Muscle of leg (tissue), 16 donors: ENCODE results near the gene GCNT1. TPM values are rescaled to one million over a fixed set of nuclear protein-coding genes. Genes with fewer than 3 reads are reported as not detected.

Experiments
- DNase-seq: peaks from one replicate; pipeline ENCODE4 v3.0.0; 2013
- H3K27ac ChIP-seq: one replicate; pipeline ENCODE4 v1.5.1; 2013; ENCODE audit warnings: mild to moderate bottlenecking, low read length, control low read depth
- H3K27me3 ChIP-seq: one replicate; pipeline ENCODE4 v1.6.1; 2013; ENCODE audit warnings: low read length; ENCODE audit not compliant: control insufficient read depth, insufficient read depth
- H3K36me3 ChIP-seq: one replicate; pipeline ENCODE4 v1.6.1; 2013; ENCODE audit warnings: low read length; ENCODE audit not compliant: control insufficient read depth, insufficient read depth
- H3K4me1 ChIP-seq: one replicate; pipeline ENCODE4 v1.6.1; 2013; ENCODE audit warnings: low read length; ENCODE audit not compliant: control insufficient read depth, insufficient read depth
- H3K4me3 ChIP-seq: one replicate; pipeline ENCODE4 v1.5.1; 2013; ENCODE audit warnings: low read length, control low read depth
- H3K9me3 ChIP-seq: replicated peaks from 2 replicates; pipeline ENCODE4 v1.6.1; 2013; ENCODE audit warnings: low read depth, low read length; ENCODE audit not compliant: control insufficient read depth
- WGBS: methylation state at CpG from one replicate; pipeline ENCODE4 v1.1.5; 2013; ENCODE audit warnings: missing lambda C conversion rate; ENCODE audit not compliant: insufficient coverage; 5-methylcytosine and 5-hydroxymethylcytosine counted together
- long read RNA-seq, 11 donors: transcript quantifications; one replicate each; lab custom pipeline, GENCODE V29; 2026
- polyA plus RNA-seq, 8 donors: library from polyadenylated mRNA; unstranded; fragments of 120-200 nt; gene quantifications; one replicate each; pipeline versions ENCODE4 v1.2.1 to v1.2.3, GENCODE V29; 2013; ENCODE audit warnings: inconsistent platforms in 1 of 8, low replicate concordance in 1 of 8; ENCODE audit not compliant: insufficient read length in 8 of 8, insufficient read depth in 1 of 8
- total RNA-seq: library from RNA; stranded (reverse); fragments of 120-200 nt; gene quantifications from one replicate; pipeline ENCODE4 v1.2.4, GENCODE V29; 2013

GCNT1 gene
- total RNA-seq (3.2 TPM), polyA plus RNA-seq (1 to 10 TPM; 3.0 to 5.9 (median 4.3) TPM)
- long read RNA-seq, donor 1, full-length matches to known transcripts, result 1 of 1 reads
- long read RNA-seq, donor 1, partial matches to known transcripts, result 0 of 1 reads
- long read RNA-seq, donor 1, other reads (novel, unspliced or antisense), result 0 of 1 reads
- long read RNA-seq, donor 2, result 0 reads
- long read RNA-seq, donor 3, full-length matches to known transcripts, result 3 of 3 reads
- long read RNA-seq, donor 3, partial matches to known transcripts, result 0 of 3 reads
- long read RNA-seq, donor 3, other reads (novel, unspliced or antisense), result 0 of 3 reads
- long read RNA-seq, donor 4, full-length matches to known transcripts, result 1 of 1 reads
- long read RNA-seq, donor 4, partial matches to known transcripts, result 0 of 1 reads
- long read RNA-seq, donor 4, other reads (novel, unspliced or antisense), result 0 of 1 reads
- long read RNA-seq, donor 5, full-length matches to known transcripts, result 5 of 5 reads
- long read RNA-seq, donor 5, partial matches to known transcripts, result 0 of 5 reads
- long read RNA-seq, donor 5, other reads (novel, unspliced or antisense), result 0 of 5 reads
- long read RNA-seq, donor 6, full-length matches to known transcripts, result 3 of 3 reads
- long read RNA-seq, donor 6, partial matches to known transcripts, result 0 of 3 reads
- long read RNA-seq, donor 6, other reads (novel, unspliced or antisense), result 0 of 3 reads
- long read RNA-seq, donor 7, full-length matches to known transcripts, result 1 of 1 reads
- long read RNA-seq, donor 7, partial matches to known transcripts, result 0 of 1 reads
- long read RNA-seq, donor 7, other reads (novel, unspliced or antisense), result 0 of 1 reads
- long read RNA-seq, donor 8, full-length matches to known transcripts, result 2 of 2 reads
- long read RNA-seq, donor 8, partial matches to known transcripts, result 0 of 2 reads
- long read RNA-seq, donor 8, other reads (novel, unspliced or antisense), result 0 of 2 reads
- long read RNA-seq, donor 9, full-length matches to known transcripts, result 1 of 1 reads
- long read RNA-seq, donor 9, partial matches to known transcripts, result 0 of 1 reads
- long read RNA-seq, donor 9, other reads (novel, unspliced or antisense), result 0 of 1 reads
- long read RNA-seq, donor 10, full-length matches to known transcripts, result 4 of 4 reads
- long read RNA-seq, donor 10, partial matches to known transcripts, result 0 of 4 reads
- long read RNA-seq, donor 10, other reads (novel, unspliced or antisense), result 0 of 4 reads
- long read RNA-seq, donor 11, result 0 reads

GRCh38 chr9:76458903-76459693 lies at the start of gene GCNT1:
Gene GCNT1 (plus strand): TSS chr9:76459182. CDS start chr9:76502382, 43,200 bp downstream.
- H3K4me1 ChIP-seq, result peaks cover 8% of the 10 kb centered on the region
- H3K36me3 ChIP-seq, result no peaks in the 10 kb centered on the region
- H3K9me3 ChIP-seq, result no peaks in the 10 kb centered on the region
- DNase-seq, result peak; percentile 78
- no peaks in the 10 kb centered on the region for H3K27me3 ChIP-seq
- H3K4me3 ChIP-seq, result peak within 1 kb of the TSS; percentile 60
- H3K27ac ChIP-seq, result peak within 1 kb of the TSS; percentile 33
- WGBS, result 1% methylated on average over 43 of the region's 65 CpGs

DNA sequence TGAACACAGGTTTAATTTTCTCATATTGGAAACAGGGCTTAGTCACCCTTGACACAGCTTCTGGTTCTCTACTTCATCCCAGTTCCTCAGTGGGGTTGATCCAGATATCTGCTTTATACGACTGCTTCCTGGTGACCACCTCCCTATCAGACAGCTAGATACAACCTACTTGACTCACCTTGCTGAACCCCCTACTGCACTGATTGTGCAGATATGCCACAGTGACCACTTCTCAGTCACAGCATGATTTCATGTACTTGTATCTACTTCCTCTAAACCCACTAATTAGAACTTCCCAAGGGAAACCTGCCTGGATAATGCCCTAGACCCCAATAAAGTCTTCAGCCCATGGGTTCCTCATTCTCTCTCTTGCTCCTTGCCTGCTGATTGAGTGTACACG lies 46.3 kb upstream of the GCNT1 start:
- Histone ChIP-seq H3K27ac (no peak overlapping the region), H3K4me1 (no peaks in the 10 kb centered on the region), H3K4me3 (no peak overlapping the region), H3K36me3 (no peaks in the 10 kb centered on the region), H3K27me3 (no peaks in the 10 kb centered on the region), H3K9me3 (no peaks in the 10 kb centered on the region)
- DNase-seq, result no peak
- WGBS, result 100% methylated on average over 1 of the region's 2 CpGs

DNA sequence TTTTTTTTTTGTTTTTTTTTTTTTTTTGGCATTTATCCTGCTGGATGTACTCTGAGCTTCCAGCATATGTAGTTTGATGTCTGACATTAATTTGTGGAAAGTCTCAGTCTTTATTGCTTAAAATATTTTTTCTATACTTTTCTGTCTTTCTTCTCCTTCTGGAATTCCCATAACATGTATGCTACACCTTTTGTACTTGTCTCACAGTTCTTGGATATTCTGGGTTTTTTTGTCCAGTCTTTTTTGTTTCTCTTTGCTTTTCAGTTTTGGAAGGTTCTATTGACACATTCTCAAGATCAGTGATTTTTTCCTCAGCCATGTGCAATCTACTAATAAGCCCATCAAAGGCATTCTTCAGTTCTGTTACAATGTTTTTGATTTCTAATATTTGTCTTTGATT lies 45.3 kb upstream of the GCNT1 start:
- no peak for DNase-seq
- H3K27me3 ChIP-seq, result no peaks in the 10 kb centered on the region
- H3K27ac ChIP-seq, result no peak overlapping the region

DNA sequence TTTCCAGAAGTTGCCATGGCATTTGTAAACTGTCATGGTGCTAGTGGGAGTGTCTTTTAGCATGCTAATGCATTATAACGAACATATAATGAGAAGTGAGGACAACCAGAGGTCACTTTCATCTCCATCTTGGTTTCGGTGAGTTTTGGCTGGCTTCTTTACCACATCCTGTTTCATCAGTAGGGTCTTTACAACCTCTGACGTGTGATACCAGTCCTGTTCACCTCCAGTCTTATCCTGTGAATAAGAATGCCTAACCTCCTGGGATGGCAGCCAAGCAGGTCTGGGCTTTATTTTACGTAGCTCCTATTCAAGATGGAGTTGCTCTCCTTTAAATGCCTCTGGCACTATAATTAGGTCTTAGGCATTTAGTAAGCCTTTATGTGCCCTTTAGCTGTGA lies 44.3 kb upstream of the GCNT1 start:
- Histone ChIP-seq H3K4me1 (no peaks in the 10 kb centered on the region), H3K27ac (no peak overlapping the region), H3K27me3 (no peaks in the 10 kb centered on the region), H3K36me3 (no peaks in the 10 kb centered on the region), H3K9me3 (no peaks in the 10 kb centered on the region), H3K4me3 (no peak overlapping the region)
- DNase-seq, result no peak
- WGBS, result no CpG with 5 or more reads among the region's 4 CpGs

More for the DNA sequence above, 45.3 kb upstream of the GCNT1 start:
- no peaks in the 10 kb centered on the region for H3K9me3 ChIP-seq
- no peaks in the 10 kb centered on the region for H3K4me1 ChIP-seq
- no peak overlapping the region for H3K4me3 ChIP-seq
- H3K36me3 ChIP-seq, result no peaks in the 10 kb centered on the region

GRCh38 chr9:76415154-76415553 lies 43.8 kb upstream of the GCNT1 start:
- Histone ChIP-seq H3K4me3 (no peak overlapping the region), H3K27me3 (no peaks in the 10 kb centered on the region), H3K9me3 (no peaks in the 10 kb centered on the region), H3K36me3 (no peaks in the 10 kb centered on the region), H3K27ac (no peak overlapping the region), H3K4me1 (no peaks in the 10 kb centered on the region)
- DNase-seq, result no peak
- no CpG with 5 or more reads among the region's 2 CpGs for WGBS

DNA sequence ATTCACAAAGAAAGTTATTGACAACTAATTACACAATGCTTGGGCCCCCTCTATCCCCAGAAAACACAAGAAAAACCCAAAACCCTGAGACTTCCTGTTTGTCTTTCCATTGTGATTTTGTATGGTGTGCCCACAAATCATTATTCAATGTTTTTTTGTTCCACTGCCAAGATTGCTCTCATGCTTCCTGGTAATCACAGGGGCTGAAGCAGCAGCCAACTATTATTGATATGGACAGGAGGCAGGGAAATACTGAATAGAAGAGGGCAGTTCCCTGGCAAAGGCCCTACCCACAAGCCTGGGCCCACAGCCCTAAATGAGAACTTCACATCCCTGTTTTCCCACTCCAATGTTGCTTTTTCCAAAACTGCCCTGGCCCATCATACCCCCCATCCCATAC lies 43.3 kb upstream of the GCNT1 start:
- Histone ChIP-seq H3K4me1 (no peaks in the 10 kb centered on the region), H3K27ac (no peak overlapping the region), H3K27me3 (no peaks in the 10 kb centered on the region), H3K9me3 (no peaks in the 10 kb centered on the region), H3K4me3 (no peak overlapping the region), H3K36me3 (no peaks in the 10 kb centered on the region)
- no peak for DNase-seq

GRCh38 chr9:76417394-76417793 lies 41.6 kb upstream of the GCNT1 start:
- Histone ChIP-seq H3K4me1 (no peaks in the 10 kb centered on the region), H3K36me3 (no peaks in the 10 kb centered on the region), H3K9me3 (no peaks in the 10 kb centered on the region), H3K27me3 (no peaks in the 10 kb centered on the region), H3K27ac (no peak overlapping the region), H3K4me3 (no peak overlapping the region)
- no peak for DNase-seq
- no CpG with 5 or more reads among the region's 1 CpG for WGBS

- H3K36me3 ChIP-seq, result no peaks in the 10 kb centered on the region
- WGBS, result no CpG with 5 or more reads among the region's 2 CpGs
- no peak overlapping the region for H3K27ac ChIP-seq
- H3K4me3 ChIP-seq, result no peak overlapping the region
- no peak for DNase-seq
- no peaks in the 10 kb centered on the region for H3K9me3 ChIP-seq
- no peaks in the 10 kb centered on the region for H3K4me1 ChIP-seq
- H3K27me3 ChIP-seq, result no peaks in the 10 kb centered on the region
Observed at GRCh38 chr9:76419782-76420380, 39.1 kb upstream of the GCNT1 start.
